ENCODE data around the gene CD200R1. TPM values are rescaled to one million over a fixed set of nuclear protein-coding genes. Genes with fewer than 3 reads are reported as not detected.

Gene CD200R1
- total and polyA plus RNA-seq, 2 of the 4 experiments (the other 2 are of a cell fraction): under 0.01 to 0.05 TPM

- Histone ChIP-seq H3K9me3 (ENCODE audit: control insufficient read depth, insufficient read depth, low read length) (no peaks in the 10 kb centered on the region), H3K79me1 (ENCODE audit: low read depth in 1 of 2, low read length in 2 of 2) (peaks cover 27 to 42% of the 10 kb centered on the region in 2 experiments), H3K4me2 (ENCODE audit: low read depth, low read length) (peak overlapping the region; percentile 96), H2BK5ac (ENCODE audit: low read depth, low read length, poor library complexity, severe bottlenecking) (peak overlapping the region; percentile 95), H3K18ac (ENCODE audit: low read depth, low read length) (peak overlapping the region; percentile 56), H3K4ac (ENCODE audit: low read depth, low read length) (peak overlapping the region; percentile 80), H2AK5ac (ENCODE audit: low read depth, low read length) (peak overlapping the region; percentile 46), H3K27ac (ENCODE audit: insufficient read depth, low read length) (peak overlapping the region; percentile 97), H2AK9ac (replicated peaks; ENCODE audit: low read depth, low read length, poor library complexity) (peak overlapping the region; percentile 79), H3K27me3 (ENCODE audit: control insufficient read depth, insufficient read depth, low read length) (no peaks in the 10 kb centered on the region), H3K4me3 (ENCODE audit: insufficient read depth, low read depth, low read length) (peak overlapping the region; percentile 84), H3K4me1 (ENCODE audit: control insufficient read depth, insufficient read depth, low read length) (peaks cover 4% of the 10 kb centered on the region; the same call in 1 of the 2 replicates), H3K36me3 (ENCODE audit: control insufficient read depth, insufficient read depth, low read length) (peaks cover 4% of the 10 kb centered on the region), H3K14ac (replicated peaks; ENCODE audit: low read depth, low read length) (peak overlapping the region; percentile 86), H4K20me1 (ENCODE audit: insufficient read depth, low read length) (0 out of 2 replicates have a peak, but pooled peaks cover 3% of the 10 kb centered on the region), H4K8ac (ENCODE audit: low read depth in 2 of 2, low read length in 2 of 2) (peak overlapping the region; percentile 88 to 98), H2AFZ (replicated peaks; ENCODE audit: low read length, poor library complexity) (peak overlapping the region; percentile 98), H4K5ac (ENCODE audit: low read depth, low read length) (peak overlapping the region; percentile 76), H3K9me1 (ENCODE audit: insufficient read depth, low read length) (peaks cover 3% of the 10 kb centered on the region), H3K23ac (ENCODE audit: low read depth, low read length) (peak overlapping the region; percentile 96), H3K56ac (ENCODE audit: extremely low read depth, insufficient read depth, low read length) (peak overlapping the region; percentile 90), H2BK20ac (ENCODE audit: low read depth, low read length) (no peak overlapping the region), H4K91ac (ENCODE audit: insufficient read depth, low read depth, low read length) (peak overlapping the region; percentile 81), H3K9ac (ENCODE audit: low read depth, low read length) (peak overlapping the region; percentile 88), H2BK15ac (ENCODE audit: low read depth, low read length) (no peak overlapping the region; the same call in 2 of the 3 replicates), H2BK120ac (ENCODE audit: low read depth, low read length) (0 out of 2 replicates have a peak overlapping the region, but pooled peaks have one; percentile 64)
- no CpG with 5 or more reads among the region's 13 CpGs for WGBS, 2 experiments (ENCODE audit: extremely low coverage in 2 of 2, insufficient read length in 1 of 2)
- peak; percentile 13 for DNase-seq
- TF ChIP-seq CHD1 (IDR thresholded peaks at IDR 0.05; ENCODE audit: low read depth, low read length) (0 out of 2 replicates have a peak, but pooled peaks have one; percentile 26), NFE2L2 (IDR thresholded peaks at IDR 0.05; ENCODE audit: low read depth, low read length) (no peak)
- POLR2A ChIA-PET (ENCODE audit: unreplicated experiment): interaction anchor here (1.6 kb wide), 1 partner anchor 15 kb away, joined by 3 read pairs; no protein-coding TSS in a partner anchor
- BruUV-seq (replicated peaks): TSS peak; percentile 30
- intact Hi-C loops (cut with micrococcal nuclease): no loop called here
- ATAC-seq (ENCODE audit: low read depth): no peak
- CTCF ChIA-PET: interaction anchor here (1.3 kb wide), 1 partner anchor 16 kb away, joined by 4 read pairs; no protein-coding TSS in a partner anchor
- dilution Hi-C loops (cut with HindIII; ENCODE audit: low sequenced_read_pairs, unreplicated experiment): no loop called here
- in situ Hi-C loops (cut with MboI; ENCODE audit: low sequenced_read_pairs): no loop called here
Measured at GRCh38 chr3:113018536-113019181, 43.8 kb upstream of the CD200R1 start.
